HFFc6 (cell line): ENCODE data around the gene BCDIN3D. TPM values are rescaled to one million over a fixed set of nuclear protein-coding genes. Genes with fewer than 3 reads are reported as not detected.

Experiments used
- DNase-seq: peaks from one replicate; pipeline ENCODE4 v3.0.0-alpha.2; 2018
- H3K27ac Mint-ChIP-seq: 2 replicates; pipeline ENCODE4 v1.8.0; 2020; ENCODE audit warnings: mild to moderate bottlenecking, mixed read lengths
- H3K27me3 Mint-ChIP-seq: 2 replicates; pipeline ENCODE4 v1.8.0; 2021; ENCODE audit warnings: mild to moderate bottlenecking, moderate library complexity, mixed read lengths; ENCODE audit not compliant: insufficient read depth
- H3K36me3 Mint-ChIP-seq: 2 replicates; pipeline ENCODE4 v1.8.0; 2021; ENCODE audit warnings: low read depth, mixed read lengths
- H3K4me1 Mint-ChIP-seq: 2 replicates; pipeline ENCODE4 v1.8.0; 2020; ENCODE audit warnings: low read depth, mixed read lengths
- H3K4me3 Mint-ChIP-seq: 2 replicates; pipeline ENCODE4 v1.8.0; 2020; ENCODE audit warnings: mild to moderate bottlenecking, moderate library complexity, mixed read lengths
- H3K9me3 Mint-ChIP-seq: 2 replicates; pipeline ENCODE4 v1.8.0; 2020; ENCODE audit warnings: mild to moderate bottlenecking, mixed read lengths
- total RNA-seq, 6 experiments: library from RNA; stranded (reverse); fragmentation: NEBNext Ultra II Directional; extraction: Animal tissue kit (Norgen Biotek cat#: 25700); gene quantifications; 2 replicates in 1 of 6; 3 replicates in 5 of 6; pipeline ENCODE4 v1.2.3, GENCODE V29; 2021
- TF ChIP-seq, protein P1 (sequence below): fragments of 200-600 bp; sonication (generic); IDR thresholded peaks from 2 replicates; pipeline ENCODE4 v1.5.0; 2021; ENCODE audit warnings: antibody characterized with exemption, mild to moderate bottlenecking

BCDIN3D gene
- total RNA-seq, 6 experiments from 2014 or later: 1.5 to 2.9 (median 2.0) TPM

DNA sequence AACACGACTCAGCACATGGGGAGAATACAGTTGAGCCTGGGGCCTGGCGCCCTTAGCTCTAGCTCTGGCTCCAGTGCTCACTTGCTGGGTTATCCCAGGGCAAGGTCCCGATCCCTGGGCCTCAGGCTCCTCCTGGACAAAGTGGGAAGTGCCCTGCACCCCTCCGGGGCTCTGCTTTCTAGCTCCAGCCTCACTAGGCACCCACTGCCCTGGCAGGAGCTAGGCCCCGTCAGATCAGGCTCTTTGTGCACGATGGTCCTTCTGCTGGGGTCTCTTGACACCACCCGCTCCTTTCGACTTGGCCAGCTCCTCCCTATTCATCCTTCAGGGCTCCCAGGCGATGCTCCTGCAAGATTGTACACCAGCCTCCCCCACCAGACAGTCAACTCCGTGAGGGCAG, 38.1 kb downstream of the BCDIN3D start:
- DNase-seq: no peak
- no peak overlapping the region for H3K27ac Mint-ChIP-seq
- TF ChIP-seq, protein P1, sequence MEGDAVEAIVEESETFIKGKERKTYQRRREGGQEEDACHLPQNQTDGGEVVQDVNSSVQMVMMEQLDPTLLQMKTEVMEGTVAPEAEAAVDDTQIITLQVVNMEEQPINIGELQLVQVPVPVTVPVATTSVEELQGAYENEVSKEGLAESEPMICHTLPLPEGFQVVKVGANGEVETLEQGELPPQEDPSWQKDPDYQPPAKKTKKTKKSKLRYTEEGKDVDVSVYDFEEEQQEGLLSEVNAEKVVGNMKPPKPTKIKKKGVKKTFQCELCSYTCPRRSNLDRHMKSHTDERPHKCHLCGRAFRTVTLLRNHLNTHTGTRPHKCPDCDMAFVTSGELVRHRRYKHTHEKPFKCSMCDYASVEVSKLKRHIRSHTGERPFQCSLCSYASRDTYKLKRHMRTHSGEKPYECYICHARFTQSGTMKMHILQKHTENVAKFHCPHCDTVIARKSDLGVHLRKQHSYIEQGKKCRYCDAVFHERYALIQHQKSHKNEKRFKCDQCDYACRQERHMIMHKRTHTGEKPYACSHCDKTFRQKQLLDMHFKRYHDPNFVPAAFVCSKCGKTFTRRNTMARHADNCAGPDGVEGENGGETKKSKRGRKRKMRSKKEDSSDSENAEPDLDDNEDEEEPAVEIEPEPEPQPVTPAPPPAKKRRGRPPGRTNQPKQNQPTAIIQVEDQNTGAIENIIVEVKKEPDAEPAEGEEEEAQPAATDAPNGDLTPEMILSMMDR: no peak
- no peak overlapping the region for H3K4me3 Mint-ChIP-seq
- peaks cover 4% of the 10 kb centered on the region; the same call in 1 of the 2 replicates for H3K4me1 Mint-ChIP-seq
- H3K36me3 Mint-ChIP-seq: 0 out of 2 replicates have a peak, but pooled peaks cover 10% of the 10 kb centered on the region
- peaks cover 3% of the 10 kb centered on the region for H3K27me3 Mint-ChIP-seq
- no peaks in the 10 kb centered on the region for H3K9me3 Mint-ChIP-seq

DNA sequence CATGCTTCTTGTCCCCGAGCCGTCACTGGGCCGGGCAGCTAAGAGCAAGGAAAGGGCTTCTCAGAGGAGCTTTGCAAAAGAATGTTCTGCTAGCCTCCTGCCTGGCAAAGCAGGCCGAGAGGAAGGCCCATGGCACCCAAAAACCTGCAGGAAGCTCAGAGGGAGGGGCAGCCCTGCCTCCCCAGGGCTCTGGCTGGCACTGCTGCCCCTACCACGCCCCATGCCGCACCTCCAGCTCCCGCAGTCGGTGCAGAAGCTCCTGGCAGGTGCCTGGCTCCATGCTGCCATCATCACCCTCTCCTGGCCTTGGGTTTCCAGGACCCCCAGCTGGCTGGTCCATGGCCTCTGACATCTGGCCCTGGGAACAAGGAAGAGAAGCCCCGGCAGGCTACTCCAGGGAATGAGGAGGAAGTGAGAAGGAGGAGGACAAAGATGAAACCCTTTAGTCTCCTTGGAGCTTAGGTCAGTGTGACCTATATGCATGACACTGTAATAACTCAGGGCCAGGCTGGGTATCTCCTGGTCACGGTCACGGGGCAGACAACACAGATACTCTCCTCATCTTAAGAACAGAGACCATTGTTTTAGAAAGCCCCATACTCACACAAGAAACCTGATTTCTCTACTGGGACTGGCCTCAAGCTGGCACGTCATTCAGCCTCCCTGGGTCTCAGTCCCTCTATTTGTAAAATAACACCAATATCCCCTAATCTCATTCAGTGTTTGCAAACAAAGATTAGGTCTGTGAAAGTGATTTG, 39.0 kb downstream of the BCDIN3D start:
- Mint-ChIP-seq H3K4me1 (no peaks in the 10 kb centered on the region), H3K4me3 (no peak overlapping the region)

DNA sequence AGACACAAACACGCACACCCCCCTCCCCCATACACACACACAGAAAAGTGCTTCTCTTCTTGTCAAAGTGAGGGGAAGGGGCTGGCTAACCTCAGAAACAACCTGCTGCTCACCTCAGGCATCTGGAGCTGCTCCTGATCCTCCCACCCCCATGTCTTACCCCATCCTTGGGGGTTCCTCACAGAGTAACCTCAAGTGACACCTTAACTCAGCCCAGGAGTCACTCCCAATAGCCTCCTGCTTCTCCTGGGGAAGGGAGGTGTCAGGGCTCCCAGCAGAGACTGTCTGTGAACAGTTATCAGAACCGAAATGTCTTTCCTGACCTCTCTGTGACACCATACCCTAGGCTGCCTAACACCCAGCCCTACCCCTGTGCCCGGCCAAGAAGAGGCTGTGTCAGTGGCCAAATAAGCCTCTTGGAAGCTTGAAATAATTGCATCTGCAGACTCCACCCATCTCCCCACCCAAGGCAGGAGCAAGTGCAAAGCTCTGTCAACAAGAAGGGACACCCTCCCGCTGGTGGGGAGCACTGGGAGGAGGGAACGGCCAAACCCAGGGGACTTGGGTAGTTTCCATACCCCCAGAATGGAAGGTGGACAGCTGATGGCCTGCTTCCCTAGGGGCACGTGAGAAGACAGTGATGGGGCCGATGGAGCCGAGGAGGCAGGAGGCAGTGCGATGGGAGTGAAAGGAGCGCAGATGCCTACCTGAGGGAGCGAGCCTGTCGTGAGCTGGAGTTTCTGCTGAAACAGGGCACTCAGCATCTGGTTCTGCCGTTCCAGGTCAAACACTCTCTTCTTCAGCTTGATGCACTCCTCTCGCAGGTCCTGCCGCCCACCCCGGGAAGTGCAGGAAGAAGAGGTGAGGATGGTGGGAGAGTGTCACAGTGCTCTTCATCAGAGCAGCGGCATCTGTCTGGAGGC, 41.5 kb downstream of the BCDIN3D start:
- Mint-ChIP-seq H3K9me3 (no peaks in the 10 kb centered on the region), H3K27me3 (peaks cover 2% of the 10 kb centered on the region), H3K27ac (no peak overlapping the region), H3K4me3 (no peak overlapping the region), H3K4me1 (no peaks in the 10 kb centered on the region), H3K36me3 (0 out of 2 replicates have a peak, but pooled peaks cover 10% of the 10 kb centered on the region)
- TF ChIP-seq, protein P1: no peak
- no peak for DNase-seq

More for the DNA sequence above, 39.0 kb downstream of the BCDIN3D start:
- Mint-ChIP-seq H3K27ac (no peak overlapping the region), H3K27me3 (peaks cover 2% of the 10 kb centered on the region), H3K9me3 (no peaks in the 10 kb centered on the region), H3K36me3 (0 out of 2 replicates have a peak, but pooled peaks cover 10% of the 10 kb centered on the region)
- TF ChIP-seq, protein P1: no peak
- no peak for DNase-seq

DNA sequence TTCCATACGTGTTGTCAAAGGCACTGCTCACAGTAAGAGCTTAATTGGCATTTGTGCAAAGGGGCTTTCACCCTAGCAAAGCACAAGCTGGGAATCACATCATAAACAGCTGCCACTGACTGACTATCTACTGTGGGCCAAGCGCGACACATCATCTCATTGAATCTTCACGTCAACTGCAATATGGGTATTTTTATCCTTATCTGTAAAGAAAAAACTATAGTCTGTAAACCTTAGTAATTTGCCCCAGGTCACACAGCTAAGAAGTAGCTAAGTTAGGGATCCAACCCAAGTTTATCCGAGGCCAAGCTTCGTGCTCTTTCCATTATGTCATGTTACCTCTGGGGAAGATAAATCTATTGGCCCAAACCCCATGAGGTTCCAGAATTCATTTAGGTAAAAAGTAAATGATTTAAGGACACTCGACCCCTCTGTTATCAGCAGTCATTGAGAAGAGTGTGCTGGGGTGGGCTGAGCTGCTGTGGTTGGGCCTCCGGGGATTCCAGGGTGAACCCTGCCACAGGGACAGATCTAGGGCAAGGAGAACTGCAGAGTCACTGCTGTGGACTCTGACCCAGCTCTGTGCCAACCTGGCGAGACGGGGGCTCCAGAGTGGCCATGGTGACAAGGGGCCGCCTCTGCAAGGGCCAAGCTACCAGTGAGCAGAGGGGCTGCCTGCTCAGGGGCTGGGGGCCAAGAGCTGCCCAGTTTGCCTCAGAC, 42.3 kb downstream of the BCDIN3D start:
- Mint-ChIP-seq H3K4me1 (no peaks in the 10 kb centered on the region), H3K27ac (no peak overlapping the region), H3K4me3 (no peak overlapping the region), H3K27me3 (peaks cover 2% of the 10 kb centered on the region), H3K9me3 (no peaks in the 10 kb centered on the region), H3K36me3 (0 out of 2 replicates have a peak, but pooled peaks cover 10% of the 10 kb centered on the region)
- no peak for DNase-seq
- TF ChIP-seq, protein P1: no peak

DNA sequence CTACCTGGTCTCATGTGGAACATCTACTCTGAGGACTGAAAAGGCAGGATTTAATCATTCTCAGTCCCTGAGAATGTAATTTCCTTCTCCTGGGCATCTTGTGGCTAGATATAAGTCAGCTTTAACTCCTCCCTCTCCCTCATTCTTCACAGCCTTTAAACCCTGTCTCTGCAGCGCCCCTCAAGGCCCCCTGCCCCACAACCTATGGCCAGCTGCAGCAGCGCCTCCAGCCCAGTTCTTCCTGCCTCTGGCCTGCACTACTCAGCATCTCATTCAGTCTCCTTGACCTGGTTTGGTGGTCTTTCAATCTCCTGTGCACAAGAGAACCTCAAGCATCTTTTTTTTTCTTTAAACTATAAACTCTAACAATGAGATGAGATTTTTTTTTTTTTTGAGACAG, 44.0 kb downstream of the BCDIN3D start:
- peaks cover 2% of the 10 kb centered on the region for H3K27me3 Mint-ChIP-seq
- TF ChIP-seq, protein P1: no peak
- H3K36me3 Mint-ChIP-seq: 0 out of 2 replicates have a peak, but pooled peaks cover 4% of the 10 kb centered on the region
- no peak overlapping the region for H3K27ac Mint-ChIP-seq
- no peaks in the 10 kb centered on the region for H3K9me3 Mint-ChIP-seq
- H3K4me3 Mint-ChIP-seq: no peak overlapping the region
- no peak for DNase-seq
- H3K4me1 Mint-ChIP-seq: no peaks in the 10 kb centered on the region
